Muscle of leg (tissue), 16 donors: ENCODE measurements around the gene OPHN1. TPM values are rescaled to one million over a fixed set of nuclear protein-coding genes. Genes with fewer than 3 reads are reported as not detected.

Experiments
- DNase-seq: peaks from one replicate; pipeline ENCODE4 v3.0.0; 2013
- H3K27ac ChIP-seq: one replicate; pipeline ENCODE4 v1.5.1; 2013; ENCODE audit warnings: mild to moderate bottlenecking, low read length, control low read depth
- H3K27me3 ChIP-seq: one replicate; pipeline ENCODE4 v1.6.1; 2013; ENCODE audit warnings: low read length; ENCODE audit not compliant: control insufficient read depth, insufficient read depth
- H3K36me3 ChIP-seq: one replicate; pipeline ENCODE4 v1.6.1; 2013; ENCODE audit warnings: low read length; ENCODE audit not compliant: control insufficient read depth, insufficient read depth
- H3K4me1 ChIP-seq: one replicate; pipeline ENCODE4 v1.6.1; 2013; ENCODE audit warnings: low read length; ENCODE audit not compliant: control insufficient read depth, insufficient read depth
- H3K4me3 ChIP-seq: one replicate; pipeline ENCODE4 v1.5.1; 2013; ENCODE audit warnings: low read length, control low read depth
- H3K9me3 ChIP-seq: replicated peaks from 2 replicates; pipeline ENCODE4 v1.6.1; 2013; ENCODE audit warnings: low read depth, low read length; ENCODE audit not compliant: control insufficient read depth
- whole genome bisulfite sequencing: methylation state at CpG from one replicate; pipeline ENCODE4 v1.1.5; 2013; ENCODE audit warnings: missing lambda C conversion rate; ENCODE audit not compliant: insufficient coverage; 5-methylcytosine and 5-hydroxymethylcytosine counted together
- long read RNA-seq, 11 donors: transcript quantifications; one replicate each; lab custom pipeline, GENCODE V29; 2026
- polyA plus RNA-seq, 8 donors: library from polyadenylated mRNA; unstranded; fragments of 120-200 nt; gene quantifications; one replicate each; pipeline versions ENCODE4 v1.2.1 to v1.2.3, GENCODE V29; 2013; ENCODE audit warnings: inconsistent platforms in 1 of 8, low replicate concordance in 1 of 8; ENCODE audit not compliant: insufficient read length in 8 of 8, insufficient read depth in 1 of 8
- total RNA-seq: library from RNA; stranded (reverse); fragments of 120-200 nt; gene quantifications from one replicate; pipeline ENCODE4 v1.2.4, GENCODE V29; 2013

OPHN1 gene, protein sequence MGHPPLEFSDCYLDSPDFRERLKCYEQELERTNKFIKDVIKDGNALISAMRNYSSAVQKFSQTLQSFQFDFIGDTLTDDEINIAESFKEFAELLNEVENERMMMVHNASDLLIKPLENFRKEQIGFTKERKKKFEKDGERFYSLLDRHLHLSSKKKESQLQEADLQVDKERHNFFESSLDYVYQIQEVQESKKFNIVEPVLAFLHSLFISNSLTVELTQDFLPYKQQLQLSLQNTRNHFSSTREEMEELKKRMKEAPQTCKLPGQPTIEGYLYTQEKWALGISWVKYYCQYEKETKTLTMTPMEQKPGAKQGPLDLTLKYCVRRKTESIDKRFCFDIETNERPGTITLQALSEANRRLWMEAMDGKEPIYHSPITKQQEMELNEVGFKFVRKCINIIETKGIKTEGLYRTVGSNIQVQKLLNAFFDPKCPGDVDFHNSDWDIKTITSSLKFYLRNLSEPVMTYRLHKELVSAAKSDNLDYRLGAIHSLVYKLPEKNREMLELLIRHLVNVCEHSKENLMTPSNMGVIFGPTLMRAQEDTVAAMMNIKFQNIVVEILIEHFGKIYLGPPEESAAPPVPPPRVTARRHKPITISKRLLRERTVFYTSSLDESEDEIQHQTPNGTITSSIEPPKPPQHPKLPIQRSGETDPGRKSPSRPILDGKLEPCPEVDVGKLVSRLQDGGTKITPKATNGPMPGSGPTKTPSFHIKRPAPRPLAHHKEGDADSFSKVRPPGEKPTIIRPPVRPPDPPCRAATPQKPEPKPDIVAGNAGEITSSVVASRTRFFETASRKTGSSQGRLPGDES
- total RNA-seq (15.6 TPM), polyA plus RNA-seq (10 to 100 TPM in 6 of 8 donors, 1 to 10 TPM in 2; 9.2 to 15.7 (median 14.2) TPM)
- long read RNA-seq, donor 1: 0 reads
- long read RNA-seq, donor 2: 0 reads
- long read RNA-seq, donor 3, full-length matches to known transcripts: 2 of 2 reads
- long read RNA-seq, donor 3, partial matches to known transcripts: 0 of 2 reads
- long read RNA-seq, donor 3, other reads (novel, unspliced or antisense): 0 of 2 reads
- long read RNA-seq, donor 4: 0 reads
- long read RNA-seq, donor 5: 0 reads
- long read RNA-seq, donor 6, full-length matches to known transcripts: 1 of 1 reads
- long read RNA-seq, donor 6, partial matches to known transcripts: 0 of 1 reads
- long read RNA-seq, donor 6, other reads (novel, unspliced or antisense): 0 of 1 reads
- long read RNA-seq, donor 7, full-length matches to known transcripts: 1 of 1 reads
- long read RNA-seq, donor 7, partial matches to known transcripts: 0 of 1 reads
- long read RNA-seq, donor 7, other reads (novel, unspliced or antisense): 0 of 1 reads
- long read RNA-seq, donor 8: 0 reads
- long read RNA-seq, donor 9, full-length matches to known transcripts: 1 of 1 reads
- long read RNA-seq, donor 9, partial matches to known transcripts: 0 of 1 reads
- long read RNA-seq, donor 9, other reads (novel, unspliced or antisense): 0 of 1 reads
- long read RNA-seq, donor 10, full-length matches to known transcripts: 1 of 1 reads
- long read RNA-seq, donor 10, partial matches to known transcripts: 0 of 1 reads
- long read RNA-seq, donor 10, other reads (novel, unspliced or antisense): 0 of 1 reads
- long read RNA-seq, donor 11: 0 reads

DNA sequence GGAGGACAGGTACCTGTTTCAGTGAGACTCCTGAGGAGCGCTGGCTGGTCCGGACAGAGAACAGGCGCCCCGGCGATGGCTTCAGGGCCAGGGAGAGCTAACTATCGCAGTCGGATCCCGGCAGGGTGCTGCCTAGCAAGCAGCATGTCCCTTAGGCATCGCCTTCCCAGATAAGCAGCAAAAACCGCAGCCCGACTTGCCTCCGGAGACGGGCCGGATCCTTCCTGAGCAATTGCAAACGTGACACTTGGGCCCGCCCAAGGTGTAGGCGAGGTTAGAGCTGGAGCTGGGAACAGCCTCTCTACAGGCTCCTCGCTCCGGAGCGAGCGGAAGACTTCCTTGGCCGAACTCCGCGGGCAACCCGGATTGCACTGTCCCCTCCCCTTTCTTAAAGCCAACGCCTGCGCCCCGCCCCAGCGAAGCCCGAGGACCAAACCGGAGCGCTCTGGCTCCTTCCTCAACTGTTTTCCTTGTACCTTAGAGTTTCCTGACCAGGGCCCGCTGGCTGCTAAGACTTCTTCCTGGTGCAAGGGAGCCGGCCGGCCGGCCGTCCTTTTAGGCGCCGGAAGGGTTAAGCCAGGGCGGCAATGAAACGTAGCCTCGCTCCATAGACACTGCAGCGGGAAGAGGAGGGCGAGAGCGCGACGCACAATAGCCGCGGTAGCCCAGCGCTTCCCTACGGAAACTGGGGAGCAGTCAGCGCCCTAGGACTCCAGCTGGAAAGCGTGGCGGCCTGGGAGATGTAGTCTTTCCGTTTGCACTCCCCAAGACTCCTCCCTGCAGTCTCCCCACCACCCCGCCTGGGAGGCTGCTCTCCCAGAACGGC, at the start of gene OPHN1:
Gene OPHN1 (minus strand): TSS at position 341 of the 826 bp plus-strand sequence. CDS start 475 bp downstream, outside the sequence.
- Histone ChIP-seq H3K4me3 (peak within 1 kb of the TSS; percentile 77), H3K4me1 (peaks cover 10% of the 10 kb centered on the region), H3K27ac (peak within 1 kb of the TSS; percentile 92), H3K36me3 (no peaks in the 10 kb centered on the region), H3K9me3 (no peaks in the 10 kb centered on the region), H3K27me3 (peaks cover 18% of the 10 kb centered on the region)
- 32% methylated on average over 49 of the region's 57 CpGs for WGBS
- peak; percentile 90 for DNase-seq

DNA sequence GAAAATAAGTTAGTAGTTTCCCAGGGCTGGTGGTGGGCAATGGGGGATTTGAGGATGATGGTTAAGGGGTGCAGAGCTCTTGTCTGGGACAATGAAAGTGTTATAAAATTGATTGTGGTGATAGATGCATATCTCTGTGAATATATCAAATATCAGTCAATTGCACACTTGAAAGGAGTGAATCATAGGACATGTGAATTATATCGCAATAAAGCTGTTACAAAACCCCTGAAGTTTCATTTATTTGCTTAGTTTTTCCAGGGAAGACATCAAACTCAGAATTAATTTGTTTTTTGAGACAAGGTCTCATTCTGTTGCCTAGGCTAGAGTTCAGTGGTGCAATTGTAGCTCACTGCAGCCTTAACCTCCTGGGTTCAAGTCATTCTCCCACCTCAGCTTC, 47.7 kb upstream of the OPHN1 start:
- Histone ChIP-seq H3K9me3 (no peaks in the 10 kb centered on the region), H3K4me1 (no peaks in the 10 kb centered on the region), H3K27ac (no peak overlapping the region), H3K4me3 (no peak overlapping the region), H3K36me3 (no peaks in the 10 kb centered on the region), H3K27me3 (peaks cover 2% of the 10 kb centered on the region)
- no peak for DNase-seq
- WGBS: no CpG with 5 or more reads among the region's 1 CpG

DNA sequence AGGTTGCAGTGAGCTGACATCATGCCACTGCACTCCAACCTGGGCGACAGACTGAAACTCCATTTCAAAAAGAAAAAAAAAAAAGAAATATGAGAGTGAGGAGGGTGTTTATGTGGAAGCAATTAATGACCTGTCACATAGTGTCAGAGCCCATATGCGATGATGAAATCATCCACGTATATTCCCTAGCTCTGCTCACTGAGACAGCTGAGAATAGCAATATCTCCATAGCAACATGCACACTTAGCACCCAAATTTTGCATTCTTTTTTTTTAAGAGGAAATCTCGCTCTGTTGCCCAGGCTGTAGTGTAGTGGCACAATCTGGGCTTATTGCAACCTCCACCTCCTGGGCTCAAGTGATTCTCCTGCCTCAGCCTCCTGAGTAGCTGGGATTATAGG, 31.5 kb upstream of the OPHN1 start:
- Histone ChIP-seq H3K27me3 (no peaks in the 10 kb centered on the region), H3K36me3 (no peaks in the 10 kb centered on the region), H3K27ac (no peak overlapping the region), H3K4me3 (no peak overlapping the region), H3K9me3 (no peaks in the 10 kb centered on the region), H3K4me1 (no peaks in the 10 kb centered on the region)
- no peak for DNase-seq
- WGBS: 100% methylated on average over 1 of the region's 4 CpGs

DNA sequence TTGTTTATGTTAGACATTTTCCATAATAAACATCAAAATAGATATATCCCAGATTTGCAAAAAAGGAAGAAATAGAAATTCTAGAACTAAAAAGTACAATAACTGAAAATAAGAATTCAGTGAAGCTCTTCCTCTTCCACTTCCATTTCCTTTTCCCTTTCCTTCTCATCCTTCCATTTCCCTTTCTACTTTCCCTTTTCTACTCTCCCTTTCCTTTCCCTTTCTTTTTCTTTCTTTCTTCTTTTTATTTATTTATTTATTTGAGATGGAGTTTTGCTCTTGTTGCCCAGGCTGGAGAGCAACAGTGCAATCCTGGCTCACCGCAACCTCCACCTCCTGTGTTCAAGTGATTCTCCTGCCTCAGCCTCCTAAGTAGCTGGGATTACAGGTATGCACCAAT, 30.6 kb upstream of the OPHN1 start:
- no peak for DNase-seq
- H3K27ac ChIP-seq: no peak overlapping the region
- no CpG with 5 or more reads among the region's 1 CpG for WGBS

DNA sequence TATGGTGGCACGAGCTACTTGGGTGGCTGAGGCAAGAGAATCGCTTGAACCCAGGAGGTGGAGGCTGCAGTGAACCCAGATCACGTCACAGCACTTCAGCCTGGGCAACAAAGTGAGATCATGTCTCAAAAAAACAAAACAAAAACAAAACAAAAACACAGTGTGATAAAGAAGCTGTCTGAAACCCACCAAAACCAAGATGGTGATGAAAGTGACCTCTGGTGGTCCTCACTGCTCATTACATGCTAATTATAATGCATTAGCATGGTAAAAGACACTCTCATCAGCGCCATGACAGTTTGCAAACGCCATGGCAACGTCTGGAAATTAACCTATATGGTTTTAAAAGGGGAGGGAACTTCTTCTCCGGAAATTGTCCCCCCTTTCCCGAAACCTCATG, 29.4 kb upstream of the OPHN1 start:
- H3K36me3 ChIP-seq: no peaks in the 10 kb centered on the region
- H3K4me3 ChIP-seq: no peak overlapping the region
- no peak overlapping the region for H3K27ac ChIP-seq
- H3K27me3 ChIP-seq: no peaks in the 10 kb centered on the region
- no CpG with 5 or more reads among the region's 8 CpGs for WGBS
- H3K9me3 ChIP-seq: no peaks in the 10 kb centered on the region
- DNase-seq: peak; percentile 65
- no peaks in the 10 kb centered on the region for H3K4me1 ChIP-seq

More for the DNA sequence above, 30.6 kb upstream of the OPHN1 start:
- Histone ChIP-seq H3K9me3 (no peaks in the 10 kb centered on the region), H3K4me1 (no peaks in the 10 kb centered on the region), H3K27me3 (no peaks in the 10 kb centered on the region), H3K36me3 (no peaks in the 10 kb centered on the region), H3K4me3 (no peak overlapping the region)

DNA sequence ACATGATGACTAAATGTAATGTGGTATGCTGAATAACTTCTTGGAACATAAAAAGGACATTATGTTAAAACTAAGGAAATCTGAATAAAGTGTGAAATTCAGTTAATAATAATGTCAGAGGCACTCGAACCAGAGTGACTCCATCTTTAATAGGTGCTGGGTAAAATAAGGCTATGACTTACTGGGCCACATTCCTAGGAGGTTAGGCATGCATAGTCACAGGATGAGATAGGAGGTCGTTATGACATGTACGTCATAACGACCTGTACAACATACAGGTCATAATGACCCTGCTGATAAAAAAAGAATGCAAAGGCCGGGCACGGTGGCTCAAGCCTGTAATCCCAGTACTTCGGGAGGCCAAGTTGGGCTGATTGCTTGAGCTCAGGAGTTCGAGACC, 28.9 kb upstream of the OPHN1 start:
- Histone ChIP-seq H3K27me3 (no peaks in the 10 kb centered on the region), H3K36me3 (no peaks in the 10 kb centered on the region), H3K4me1 (no peaks in the 10 kb centered on the region), H3K9me3 (no peaks in the 10 kb centered on the region), H3K27ac (no peak overlapping the region), H3K4me3 (no peak overlapping the region)
- no peak for DNase-seq
- WGBS: 69% methylated on average over 5 of the region's 8 CpGs

DNA sequence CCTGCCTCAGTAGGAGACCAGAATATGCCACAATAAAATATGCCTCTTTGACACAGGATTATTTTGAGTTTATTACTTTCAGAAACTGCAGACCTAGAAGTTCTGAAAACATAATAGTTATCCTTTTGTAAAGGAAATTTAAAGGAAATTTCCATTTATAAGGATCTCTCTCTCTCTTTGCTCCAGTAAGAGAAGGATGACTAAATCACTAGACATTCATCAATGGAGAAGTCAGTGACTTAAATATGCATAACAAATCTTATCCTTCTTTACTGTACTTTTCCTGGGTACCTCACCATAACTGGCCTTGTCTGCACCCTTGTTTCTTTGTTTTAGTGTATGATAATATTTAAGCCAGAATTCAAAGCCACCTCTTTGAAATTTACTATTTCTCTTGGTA, 28.3 kb upstream of the OPHN1 start:
- no peaks in the 10 kb centered on the region for H3K4me1 ChIP-seq
- no peak for DNase-seq
- H3K36me3 ChIP-seq: no peaks in the 10 kb centered on the region
- no peak overlapping the region for H3K4me3 ChIP-seq
- no peak overlapping the region for H3K27ac ChIP-seq
- H3K9me3 ChIP-seq: no peaks in the 10 kb centered on the region
- H3K27me3 ChIP-seq: no peaks in the 10 kb centered on the region

DNA sequence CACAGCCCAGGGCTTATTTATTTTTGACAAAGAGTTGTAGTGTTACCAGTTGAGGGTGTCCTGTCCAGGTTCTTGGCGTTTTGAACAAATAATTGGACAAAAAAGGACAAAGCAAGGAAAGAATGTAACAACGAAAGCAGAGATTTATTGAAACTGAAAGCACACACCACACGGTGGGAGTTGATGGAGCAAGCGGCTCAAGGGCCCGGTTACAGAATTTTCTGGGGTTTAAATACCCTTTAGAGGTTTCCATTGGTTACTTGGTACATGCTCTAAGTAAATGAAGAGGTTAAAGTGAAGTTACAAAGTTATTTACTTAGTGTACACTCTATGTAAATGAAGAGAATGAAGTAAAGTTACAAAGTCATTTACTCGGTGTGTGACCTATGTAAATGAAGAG, 27.8 kb upstream of the OPHN1 start:
- no peak overlapping the region for H3K4me3 ChIP-seq
- no peaks in the 10 kb centered on the region for H3K27me3 ChIP-seq
- H3K9me3 ChIP-seq: no peaks in the 10 kb centered on the region
- DNase-seq: no peak
- 65% methylated on average over 5 of the region's 6 CpGs for WGBS
- no peaks in the 10 kb centered on the region for H3K36me3 ChIP-seq
- H3K4me1 ChIP-seq: no peaks in the 10 kb centered on the region
- H3K27ac ChIP-seq: no peak overlapping the region

DNA sequence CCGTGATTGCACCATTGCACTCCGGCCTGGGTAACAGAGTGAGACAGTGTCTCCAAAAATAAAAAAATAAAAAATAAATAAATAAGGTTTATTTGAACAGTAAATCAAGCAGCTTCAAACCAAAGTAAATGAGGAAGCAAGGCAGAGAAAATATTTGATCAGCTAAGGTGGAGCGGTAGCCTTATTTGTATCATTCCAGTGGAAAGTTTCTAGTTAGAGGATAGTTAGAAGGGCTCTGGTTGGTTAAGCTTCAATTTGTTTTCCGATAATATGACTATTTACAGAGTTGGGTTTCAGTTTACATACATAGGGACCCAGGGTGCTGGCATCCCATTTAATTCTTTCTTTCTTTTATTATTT, 21.8 kb upstream of the OPHN1 start:
- Histone ChIP-seq H3K9me3 (no peaks in the 10 kb centered on the region), H3K4me1 (no peaks in the 10 kb centered on the region), H3K4me3 (no peak overlapping the region), H3K36me3 (no peaks in the 10 kb centered on the region), H3K27ac (no peak overlapping the region), H3K27me3 (no peaks in the 10 kb centered on the region)
- no CpG with 5 or more reads among the region's 4 CpGs for WGBS
- DNase-seq: no peak
